IMR-90 (cell line): Measurements from ENCODE around the gene RAB11B. TPM values are rescaled to one million over a fixed set of nuclear protein-coding genes. Genes with fewer than 3 reads are reported as not detected.
"Not testable (repeated sequence)": the region's sequence is repeated elsewhere in the genome, so short reads cannot be mapped to it uniquely, and the experiment has no call there.

Experiments
- ATAC-seq: fragments of 200-7000 bp; cut with Tn5 transposase; 2 replicates; pipeline ENCODE4 v1.9.1; 2020; ENCODE audit warnings: low read depth, mild to moderate bottlenecking, moderate library complexity
- BruUV-seq: library from RNA; stranded (reverse); fragments of 400-500 nt; replicated peaks from 2 replicates; lab custom pipeline; 2021; lab: Mats Ljungman, UMichigan
- CTCF ChIA-PET: fragments of 300-600 bp; formaldehyde crosslinking; extraction: SDS; loops from one replicate; lab custom pipeline; 2021; ENCODE audit warnings: antibody characterized with exemption; lab: Yijun Ruan, JAX
- POLR2A ChIA-PET: fragments of 300-600 bp; sonication (Branson Sonifier 250); formaldehyde crosslinking; loops from one replicate; lab custom pipeline; 2022; ENCODE audit warnings: antibody characterized with exemption; ENCODE audit not compliant: unreplicated experiment; lab: Charles Lee
- DNase-seq: peaks from one replicate; pipeline ENCODE4 v3.0.0; 2013
- H2AFZ ChIP-seq: replicated peaks from 2 replicates; pipeline ENCODE3; 2013; ENCODE audit warnings: low read length, mild to moderate bottlenecking; ENCODE audit not compliant: poor library complexity
- H2AK5ac ChIP-seq: 2 replicates; pipeline ENCODE4 v1.6.1; 2013; ENCODE audit warnings: low read depth, low read length, inconsistent platforms
- H2AK9ac ChIP-seq: replicated peaks from 2 replicates; pipeline ENCODE3; 2013; ENCODE audit warnings: mild to moderate bottlenecking, low read depth, low read length, moderate library complexity; ENCODE audit not compliant: poor library complexity
- H2BK120ac ChIP-seq: 2 replicates; pipeline ENCODE4 v1.6.1; 2013; ENCODE audit warnings: low read depth, low read length, inconsistent platforms
- H2BK15ac ChIP-seq: 3 replicates; pipeline ENCODE4 v1.6.1; 2013; ENCODE audit warnings: low read depth, low read length, inconsistent platforms
- H2BK20ac ChIP-seq: 2 replicates; pipeline ENCODE4 v1.6.1; 2013; ENCODE audit warnings: low read depth, mild to moderate bottlenecking, inconsistent platforms, low read length, moderate library complexity
- H2BK5ac ChIP-seq: 2 replicates; pipeline ENCODE4 v1.6.1; 2013; ENCODE audit warnings: mild to moderate bottlenecking, low read depth, low read length, inconsistent platforms; ENCODE audit not compliant: poor library complexity, severe bottlenecking
- H3K14ac ChIP-seq: replicated peaks from 2 replicates; pipeline ENCODE4 v1.6.1; 2013; ENCODE audit warnings: low read depth, low read length, inconsistent platforms
- H3K18ac ChIP-seq: 2 replicates; pipeline ENCODE4 v1.6.1; 2013; ENCODE audit warnings: low read depth, low read length, control low read depth
- H3K23ac ChIP-seq: 2 replicates; pipeline ENCODE4 v1.6.1; 2013; ENCODE audit warnings: low read depth, low read length, inconsistent platforms
- H3K27ac ChIP-seq: 2 replicates; pipeline ENCODE4 v1.5.1; 2013; ENCODE audit warnings: mild to moderate bottlenecking, control low read depth, low read length; ENCODE audit not compliant: insufficient read depth
- H3K27me3 ChIP-seq: 2 replicates; pipeline ENCODE4 v1.6.1; 2013; ENCODE audit warnings: low read length; ENCODE audit not compliant: control insufficient read depth, insufficient read depth
- H3K36me3 ChIP-seq: 2 replicates; pipeline ENCODE4 v1.6.1; 2013; ENCODE audit warnings: low read length, mixed read lengths; ENCODE audit not compliant: control insufficient read depth, insufficient read depth
- H3K4ac ChIP-seq: 2 replicates; pipeline ENCODE4 v1.6.1; 2013; ENCODE audit warnings: low read depth, low read length, inconsistent platforms
- H3K4me1 ChIP-seq: 2 replicates; pipeline ENCODE4 v1.6.1; 2013; ENCODE audit warnings: low read length, mixed read lengths; ENCODE audit not compliant: control insufficient read depth, insufficient read depth
- H3K4me2 ChIP-seq: 2 replicates; pipeline ENCODE4 v1.6.1; 2013; ENCODE audit warnings: low read depth, mild to moderate bottlenecking, control low read depth, low read length, moderate library complexity
- H3K4me3 ChIP-seq: 2 replicates; pipeline ENCODE4 v1.5.1; 2013; ENCODE audit warnings: low read depth, mild to moderate bottlenecking, control low read depth, low read length, moderate library complexity; ENCODE audit not compliant: insufficient read depth
- H3K56ac ChIP-seq: 2 replicates; pipeline ENCODE4 v1.6.1; 2013; ENCODE audit warnings: low read length, inconsistent platforms; ENCODE audit not compliant: insufficient read depth; ENCODE audit errors: extremely low read depth
- H3K79me1 ChIP-seq, 2 experiments: 2 replicates each; pipeline ENCODE4 v1.6.1; 2013; ENCODE audit warnings: low read length in 2 of 2, inconsistent platforms in 1 of 2, low read depth in 1 of 2
- H3K9ac ChIP-seq: 2 replicates; pipeline ENCODE4 v1.6.1; 2013; ENCODE audit warnings: low read depth, low read length, control low read depth
- H3K9me1 ChIP-seq: 2 replicates; pipeline ENCODE4 v1.6.1; 2013; ENCODE audit warnings: low read length, inconsistent platforms; ENCODE audit not compliant: insufficient read depth
- H3K9me3 ChIP-seq: 2 replicates; pipeline ENCODE4 v1.6.1; 2013; ENCODE audit warnings: low read length; ENCODE audit not compliant: control insufficient read depth, insufficient read depth
- H4K20me1 ChIP-seq: 2 replicates; pipeline ENCODE4 v1.6.1; 2013; ENCODE audit warnings: low read length, inconsistent platforms; ENCODE audit not compliant: insufficient read depth
- H4K5ac ChIP-seq: 2 replicates; pipeline ENCODE4 v1.6.1; 2013; ENCODE audit warnings: mild to moderate bottlenecking, low read depth, low read length, control low read depth
- H4K8ac ChIP-seq, 2 experiments: 2 replicates each; pipeline ENCODE4 v1.6.1; 2013; ENCODE audit warnings: low read depth in 2 of 2, low read length in 2 of 2, control low read depth in 1 of 2, inconsistent platforms in 1 of 2
- H4K91ac ChIP-seq: 2 replicates; pipeline ENCODE4 v1.6.1; 2013; ENCODE audit warnings: low read depth, low read length, inconsistent platforms; ENCODE audit not compliant: insufficient read depth
- CHD1 ChIP-seq: IDR thresholded peaks from 2 replicates; pipeline ENCODE4 v1.6.1; 2012; ENCODE audit warnings: low read depth, low read length, improper control_type of control experiment
- ELK1 ChIP-seq: fragments of 150-350 bp; IDR thresholded peaks from 2 replicates; pipeline ENCODE4 v1.6.1; 2016; ENCODE audit warnings: low read depth, mild to moderate bottlenecking, low read length, moderate library complexity, borderline replicate concordance
- MAFK ChIP-seq: IDR thresholded peaks from 2 replicates; pipeline ENCODE4 v1.6.1; 2012; ENCODE audit warnings: low read depth, low read length, improper control_type of control experiment
- MAZ ChIP-seq: IDR thresholded peaks from 2 replicates; pipeline ENCODE4 v1.6.1; 2012; ENCODE audit warnings: low read depth, mild to moderate bottlenecking, low read length, improper control_type of control experiment, moderate library complexity, borderline replicate concordance
- SMC3 ChIP-seq: fragments of 150-350 bp; IDR thresholded peaks from 2 replicates; pipeline ENCODE4 v1.6.1; 2016; ENCODE audit warnings: low read depth, mild to moderate bottlenecking, antibody characterized with exemption, low read length, moderate library complexity
- WGBS, 2 experiments: methylation state at CpG; one replicate each; pipeline versions ENCODE4 v1.1.5 to v1.1.7; 2013; ENCODE audit warnings: missing lambda C conversion rate in 2 of 2; ENCODE audit not compliant: insufficient read length in 1 of 2; ENCODE audit errors: extremely low coverage in 2 of 2; 5-methylcytosine and 5-hydroxymethylcytosine counted together
- dilution Hi-C: fragments of 300-500 bp; cut with HindIII; formaldehyde crosslinking; loops from one replicate; pipeline ENCODE4 v1.14.3; 2018; ENCODE audit warnings: low sequenced_read_pairs; ENCODE audit not compliant: unreplicated experiment
- in situ Hi-C: fragments of 300-500 bp; cut with MboI; formaldehyde crosslinking; loops from 3 replicates; pipeline ENCODE4 v1.14.3; 2019; ENCODE audit warnings: low sequenced_read_pairs, inconsistent platforms, mixed read lengths
- intact Hi-C: fragments of 100-400 bp; cut with micrococcal nuclease; formaldehyde crosslinking; loops from 2 replicates; pipeline ENCODE4 v1.10.0; 2022
- polyA plus RNA-seq, 3 experiments: library from polyadenylated mRNA; depleted of rRNA; stranded (reverse); fragments of >200 nt; gene quantifications; 2 replicates each; pipeline ENCODE4 v1.2.3, GENCODE V29; 2012; ENCODE audit warnings: low replicate concordance in 1 of 3
- total RNA-seq: library from RNA; depleted of rRNA; stranded (reverse); fragments of >200 nt; gene quantifications from 2 replicates; pipeline ENCODE4 v1.2.3, GENCODE V29; 2012

RAB11B gene
- total and polyA plus RNA-seq, 2 of the 4 experiments (the other 2 are of a cell fraction) = 8.2 to 117 TPM

GRCh38 chr19:8377598-8377997 is 12.6 kb upstream of the RAB11B start:
- dilution Hi-C loops = no loop called here

GRCh38 chr19:8379156-8379891 is 10.8 kb upstream of the RAB11B start:
- H3K4me3 ChIP-seq, POLR2A ChIA-PET, H3K14ac ChIP-seq, dilution Hi-C loops, BruUV-seq, H2AK5ac ChIP-seq, CTCF ChIA-PET, ATAC-seq, H4K5ac ChIP-seq, H4K20me1 ChIP-seq, H3K4me2 ChIP-seq, H4K91ac ChIP-seq, H3K27me3 ChIP-seq, H3K56ac ChIP-seq, H3K79me1 ChIP-seq, in situ Hi-C loops, H3K27ac ChIP-seq, H3K4ac ChIP-seq, H2BK5ac ChIP-seq, H2AFZ ChIP-seq, H2BK120ac ChIP-seq, H2BK15ac ChIP-seq, intact Hi-C loops, H3K9me3 ChIP-seq, H4K8ac ChIP-seq, H3K9me1 ChIP-seq, H3K23ac ChIP-seq, H3K36me3 ChIP-seq, DNase-seq, H3K18ac ChIP-seq, H2BK20ac ChIP-seq, H3K4me1 ChIP-seq, H3K9ac ChIP-seq, H2AK9ac ChIP-seq: not testable (repeated sequence)
- WGBS, 2 experiments = 100% methylated on average over 5 of the region's 13 CpGs; no CpG with 5 or more reads in 1 of the 2 experiments

More at GRCh38 chr19:8377598-8377997, 12.6 kb upstream of the RAB11B start:
- no peak overlapping the region for H3K18ac ChIP-seq
- no peak overlapping the region for H2BK15ac ChIP-seq
- no peak overlapping the region for H3K9ac ChIP-seq
- no peak overlapping the region for H2BK20ac ChIP-seq
- H2BK5ac ChIP-seq = no peak overlapping the region
- no peak overlapping the region for H3K14ac ChIP-seq
- no peak overlapping the region for H3K23ac ChIP-seq
- H2AK9ac ChIP-seq = peak overlapping the region; percentile 17
- TF ChIP-seq SMC3 = no peak
- no peak for TF ChIP-seq ELK1
- no peak for TF ChIP-seq MAFK
- no peak for TF ChIP-seq MAZ
- no peak for TF ChIP-seq CHD1
- POLR2A ChIA-PET = no interaction called here
- H2AFZ ChIP-seq = no peak overlapping the region
- H4K20me1 ChIP-seq = no peaks in the 10 kb centered on the region
- CTCF ChIA-PET = no interaction called here
- WGBS, 2 experiments = no CpG with 5 or more reads among the region's 1 CpG
- no peak overlapping the region for H2BK120ac ChIP-seq
- no peak overlapping the region for H3K56ac ChIP-seq
- no peak for ATAC-seq
- H3K4me2 ChIP-seq = no peak overlapping the region
- no TSS peak for BruUV-seq
- H3K36me3 ChIP-seq = peaks cover 12% of the 10 kb centered on the region
- in situ Hi-C loops (no loop called here), intact Hi-C loops (no loop called here)
- H3K9me3 ChIP-seq = no peaks in the 10 kb centered on the region
- H3K4me1 ChIP-seq = no peaks in the 10 kb centered on the region
- H3K27me3 ChIP-seq = no peaks in the 10 kb centered on the region
- no peak overlapping the region for H3K27ac ChIP-seq
- no peaks in the 10 kb centered on the region for H3K9me1 ChIP-seq
- H3K4ac ChIP-seq = no peak overlapping the region
- no peak overlapping the region for H4K5ac ChIP-seq
- no peak overlapping the region for H2AK5ac ChIP-seq
- no peak overlapping the region for H4K8ac ChIP-seq
- no peak for DNase-seq
- no peak overlapping the region for H3K4me3 ChIP-seq
- H4K91ac ChIP-seq = no peak overlapping the region
- H3K79me1 ChIP-seq = no peaks in the 10 kb centered on the region
